Brain microvascular endothelial cell (primary cell): ENCODE measurements around the gene MYH9.

Experiments
- DNase-seq: peaks from one replicate; pipeline ENCODE4 v3.0.0-alpha.2; 2020
- H3K27ac ChIP-seq: fragments of 250-450 bp; sonication (Bioruptor Pico); 2 replicates; pipeline ENCODE4 v1.5.1; 2020; ENCODE audit warnings: mild to moderate bottlenecking, moderate library complexity
- H3K27me3 ChIP-seq: fragments of 250-450 bp; sonication (Bioruptor Pico); replicated peaks from 2 replicates; pipeline ENCODE4 v1.5.1; 2020; ENCODE audit warnings: mild to moderate bottlenecking
- H3K36me3 ChIP-seq: fragments of 250-450 bp; sonication (Bioruptor Pico); replicated peaks from 2 replicates; pipeline ENCODE4 v1.5.1; 2020; ENCODE audit warnings: mild to moderate bottlenecking
- H3K4me3 ChIP-seq: 2 replicates; pipeline ENCODE4 v1.5.1; 2011; ENCODE audit warnings: low read depth, mild to moderate bottlenecking, control low read depth, low read length, moderate library complexity
- CTCF ChIP-seq: IDR thresholded peaks from 2 replicates; pipeline ENCODE4 v1.5.1; 2011; ENCODE audit warnings: low read depth, mild to moderate bottlenecking, moderate library complexity, low read length, control low read depth, inconsistent platforms; ENCODE audit errors: missing control alignments
- in situ Hi-C: cut with HindIII; loops from 2 replicates; pipeline ENCODE4 v1.10.0; 2017; ENCODE audit warnings: low sequenced_read_pairs, low pct_ligation_motif_present

The MYH9 gene

GRCh38 chr22:36236388-36237319 lies 151.1 kb downstream of the MYH9 start:
- no peak for DNase-seq
- in situ Hi-C loops: no loop called here
- H3K27me3 ChIP-seq: no peaks in the 10 kb centered on the region
- no peak overlapping the region for H3K4me3 ChIP-seq
- no peak for TF ChIP-seq CTCF
- no peak overlapping the region for H3K27ac ChIP-seq
- H3K36me3 ChIP-seq: peaks cover 13% of the 10 kb centered on the region

- Histone ChIP-seq H3K27me3 (no peaks in the 10 kb centered on the region), H3K36me3 (peaks cover 22% of the 10 kb centered on the region), H3K27ac (no peak overlapping the region), H3K4me3 (no peak overlapping the region)
- TF ChIP-seq CTCF: no peak
- in situ Hi-C loops: no loop called here
- DNase-seq: no peak
Measured at GRCh38 chr22:36235585-36235984, 152.2 kb downstream of the MYH9 start.

- Histone ChIP-seq H3K36me3 (peaks cover 28% of the 10 kb centered on the region), H3K4me3 (no peak overlapping the region), H3K27ac (no peak overlapping the region), H3K27me3 (no peaks in the 10 kb centered on the region)
- no peak for TF ChIP-seq CTCF
- no peak for DNase-seq
- in situ Hi-C loops: no loop called here
Measured at GRCh38 chr22:36234919-36235318, 152.8 kb downstream of the MYH9 start.

- no peak overlapping the region for H3K4me3 ChIP-seq
- no peak for DNase-seq
- no peaks in the 10 kb centered on the region for H3K27me3 ChIP-seq
- in situ Hi-C loops: no loop called here
- H3K27ac ChIP-seq: no peak overlapping the region
- TF ChIP-seq CTCF: no peak
- H3K36me3 ChIP-seq: peaks cover 34% of the 10 kb centered on the region
Measured at GRCh38 chr22:36234213-36234612, 153.6 kb downstream of the MYH9 start.

- peaks cover 37% of the 10 kb centered on the region for H3K36me3 ChIP-seq
- H3K4me3 ChIP-seq: no peak overlapping the region
- DNase-seq: no peak
- no peak overlapping the region for H3K27ac ChIP-seq
- TF ChIP-seq CTCF: no peak
- in situ Hi-C loops: no loop called here
- no peaks in the 10 kb centered on the region for H3K27me3 ChIP-seq
Measured at GRCh38 chr22:36233796-36234195, 154.0 kb downstream of the MYH9 start.
